DOHH2 (cell line): ENCODE results near the gene DPEP3.
"Not testable (repeated sequence)": the region's sequence is repeated elsewhere in the genome, so short reads cannot be mapped to it uniquely, and the experiment has no call there.

Source experiments
- EZH2phosphoT487 ChIP-seq: fragments of 200-600 bp; sonication (generic); IDR thresholded peaks from 2 replicates; pipeline ENCODE4 v1.6.1; 2017; ENCODE audit warnings: borderline replicate concordance, mild to moderate bottlenecking, antibody characterized with exemption, low read length, moderate library complexity, mixed read lengths
- TF ChIP-seq, protein P1 (sequence below): fragments of 200-600 bp; sonication (generic); IDR thresholded peaks from one replicate; pipeline ENCODE4 v1.5.1; 2014; ENCODE audit warnings: antibody characterized with exemption, mild to moderate bottlenecking, low read depth, low read length; ENCODE audit not compliant: poor library complexity, severe bottlenecking

DNA sequence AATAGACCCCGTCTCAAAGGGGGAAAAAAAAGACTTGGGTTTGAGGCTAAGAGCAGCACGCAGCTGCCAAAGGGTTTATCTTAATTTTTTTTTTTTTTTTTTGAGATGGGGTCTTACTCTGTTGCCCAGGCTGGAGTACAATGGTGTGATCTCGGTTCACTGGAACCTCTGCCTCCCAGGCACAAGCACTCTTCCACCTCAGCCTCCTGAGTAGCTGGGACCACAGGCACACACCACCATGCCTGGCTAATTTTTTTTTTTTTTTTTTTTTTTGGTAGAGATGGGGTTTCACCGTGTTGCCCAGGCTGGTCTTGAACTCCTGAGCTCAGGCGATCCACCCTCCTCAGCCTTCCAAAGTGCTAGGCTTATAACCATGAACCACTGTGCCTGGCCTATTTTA, 42.6 kb downstream of the DPEP3 start:
- TF ChIP-seq, protein P1, sequence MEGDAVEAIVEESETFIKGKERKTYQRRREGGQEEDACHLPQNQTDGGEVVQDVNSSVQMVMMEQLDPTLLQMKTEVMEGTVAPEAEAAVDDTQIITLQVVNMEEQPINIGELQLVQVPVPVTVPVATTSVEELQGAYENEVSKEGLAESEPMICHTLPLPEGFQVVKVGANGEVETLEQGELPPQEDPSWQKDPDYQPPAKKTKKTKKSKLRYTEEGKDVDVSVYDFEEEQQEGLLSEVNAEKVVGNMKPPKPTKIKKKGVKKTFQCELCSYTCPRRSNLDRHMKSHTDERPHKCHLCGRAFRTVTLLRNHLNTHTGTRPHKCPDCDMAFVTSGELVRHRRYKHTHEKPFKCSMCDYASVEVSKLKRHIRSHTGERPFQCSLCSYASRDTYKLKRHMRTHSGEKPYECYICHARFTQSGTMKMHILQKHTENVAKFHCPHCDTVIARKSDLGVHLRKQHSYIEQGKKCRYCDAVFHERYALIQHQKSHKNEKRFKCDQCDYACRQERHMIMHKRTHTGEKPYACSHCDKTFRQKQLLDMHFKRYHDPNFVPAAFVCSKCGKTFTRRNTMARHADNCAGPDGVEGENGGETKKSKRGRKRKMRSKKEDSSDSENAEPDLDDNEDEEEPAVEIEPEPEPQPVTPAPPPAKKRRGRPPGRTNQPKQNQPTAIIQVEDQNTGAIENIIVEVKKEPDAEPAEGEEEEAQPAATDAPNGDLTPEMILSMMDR: not testable (repeated sequence)
- TF ChIP-seq EZH2phosphoT487: not testable (repeated sequence)
